Measurements from ENCODE around the gene OR1D2. TPM values are rescaled to one million over a fixed set of nuclear protein-coding genes. Genes with fewer than 3 reads are reported as not detected.
A peak's percentile ranks its signal among the peaks of the same experiment; 100 is the strongest.

The OR1D2 gene
- total and polyA plus RNA-seq, 2 experiments from 2014 or later, result not detected

DNA sequence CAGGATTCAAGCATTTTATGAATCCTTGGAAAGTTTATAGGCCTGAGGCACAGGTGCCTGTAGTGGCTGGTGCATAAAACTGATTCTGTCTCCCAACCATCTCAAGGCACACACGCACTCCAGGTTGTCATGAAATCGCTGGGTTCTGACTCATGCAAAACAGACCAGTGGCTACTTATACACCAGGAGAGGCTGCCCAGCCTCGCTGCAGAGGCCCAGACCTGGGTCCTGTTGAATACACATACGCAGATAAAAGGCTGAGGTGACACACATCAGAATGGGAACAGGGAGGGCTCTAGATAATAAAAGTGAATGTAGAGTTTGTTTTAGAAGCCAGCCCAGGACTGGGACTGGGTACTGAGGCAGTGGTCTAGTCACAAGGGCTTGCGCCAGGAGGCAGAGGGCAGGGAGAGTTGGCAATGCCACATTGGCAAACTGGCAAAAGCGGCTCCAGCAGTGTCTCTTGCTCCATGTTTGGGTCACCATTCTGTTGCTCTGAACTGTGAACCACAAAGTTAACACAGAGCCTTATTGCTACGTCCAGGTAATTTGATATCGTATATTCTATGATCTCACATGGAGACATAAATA, 54.4 kb downstream of the OR1D2 start:
- no peaks in the 10 kb centered on the region for H3K4me1 ChIP-seq (ENCODE audit: low read depth)
- H3K9me3 ChIP-seq (ENCODE audit: low read depth), result no peaks in the 10 kb centered on the region
- H3K27me3 ChIP-seq, result no peaks in the 10 kb centered on the region
- TF ChIP-seq, protein P1, sequence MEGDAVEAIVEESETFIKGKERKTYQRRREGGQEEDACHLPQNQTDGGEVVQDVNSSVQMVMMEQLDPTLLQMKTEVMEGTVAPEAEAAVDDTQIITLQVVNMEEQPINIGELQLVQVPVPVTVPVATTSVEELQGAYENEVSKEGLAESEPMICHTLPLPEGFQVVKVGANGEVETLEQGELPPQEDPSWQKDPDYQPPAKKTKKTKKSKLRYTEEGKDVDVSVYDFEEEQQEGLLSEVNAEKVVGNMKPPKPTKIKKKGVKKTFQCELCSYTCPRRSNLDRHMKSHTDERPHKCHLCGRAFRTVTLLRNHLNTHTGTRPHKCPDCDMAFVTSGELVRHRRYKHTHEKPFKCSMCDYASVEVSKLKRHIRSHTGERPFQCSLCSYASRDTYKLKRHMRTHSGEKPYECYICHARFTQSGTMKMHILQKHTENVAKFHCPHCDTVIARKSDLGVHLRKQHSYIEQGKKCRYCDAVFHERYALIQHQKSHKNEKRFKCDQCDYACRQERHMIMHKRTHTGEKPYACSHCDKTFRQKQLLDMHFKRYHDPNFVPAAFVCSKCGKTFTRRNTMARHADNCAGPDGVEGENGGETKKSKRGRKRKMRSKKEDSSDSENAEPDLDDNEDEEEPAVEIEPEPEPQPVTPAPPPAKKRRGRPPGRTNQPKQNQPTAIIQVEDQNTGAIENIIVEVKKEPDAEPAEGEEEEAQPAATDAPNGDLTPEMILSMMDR (IDR thresholded peaks at IDR 0.05; ENCODE audit: low read depth, low read length), result no peak
- no peak overlapping the region for H3K27ac ChIP-seq
- H3K4me3 ChIP-seq, result peak overlapping the region; percentile 49
- no peak for DNase-seq (ENCODE audit: low read depth in 1 of 2, low spot score in 1 of 2)
- H3K36me3 ChIP-seq, result no peaks in the 10 kb centered on the region

DNA sequence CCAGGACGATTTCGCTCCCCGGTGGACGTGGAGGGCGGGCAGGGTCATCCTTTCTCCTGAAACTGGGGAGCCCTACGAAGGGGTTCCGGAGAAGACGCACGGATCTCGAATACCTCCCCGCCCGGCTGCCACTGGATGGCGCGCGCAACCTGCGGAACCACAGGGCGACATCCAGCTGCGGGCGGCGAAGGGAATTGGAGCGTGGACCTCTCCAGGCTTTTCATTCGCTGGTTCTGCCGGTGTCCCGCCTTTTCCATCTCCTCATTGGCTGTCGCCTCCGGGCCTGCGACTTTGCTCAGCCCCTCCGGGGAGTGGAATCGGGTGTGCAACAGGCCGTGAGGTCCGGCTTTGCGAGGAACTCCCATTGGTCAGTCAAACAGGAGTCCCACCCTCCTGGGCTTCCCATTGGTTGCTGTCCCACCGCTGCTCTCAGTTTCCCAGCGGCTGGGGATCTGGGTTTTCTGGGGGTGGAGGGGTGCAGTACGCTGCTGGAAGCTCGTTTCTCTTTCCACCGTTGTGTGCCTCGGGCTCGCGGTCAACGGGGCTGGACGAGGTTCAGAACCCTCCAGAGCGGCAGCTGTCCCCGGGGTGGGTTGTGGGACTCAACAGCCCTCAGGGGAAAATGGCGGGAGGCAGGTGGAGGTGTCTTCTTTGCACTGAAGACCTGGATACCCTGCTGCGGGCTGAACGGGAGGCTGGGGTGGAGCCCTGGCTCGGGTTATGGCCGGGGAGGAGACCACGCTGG, 55.3 kb downstream of the OR1D2 start:
- Histone ChIP-seq H3K4me1 (ENCODE audit: low read depth) (no peaks in the 10 kb centered on the region), H3K4me3 (peak overlapping the region; percentile 49), H3K27me3 (no peaks in the 10 kb centered on the region), H3K27ac (peak overlapping the region; percentile 68), H3K9me3 (ENCODE audit: low read depth) (no peaks in the 10 kb centered on the region), H3K36me3 (no peaks in the 10 kb centered on the region)
- TF ChIP-seq, protein P1 (IDR thresholded peaks at IDR 0.05; ENCODE audit: low read depth, low read length), result peak; percentile 80
- peak; percentile 98 to 99 for DNase-seq (ENCODE audit: low read depth in 1 of 2, low spot score in 1 of 2)

DNA sequence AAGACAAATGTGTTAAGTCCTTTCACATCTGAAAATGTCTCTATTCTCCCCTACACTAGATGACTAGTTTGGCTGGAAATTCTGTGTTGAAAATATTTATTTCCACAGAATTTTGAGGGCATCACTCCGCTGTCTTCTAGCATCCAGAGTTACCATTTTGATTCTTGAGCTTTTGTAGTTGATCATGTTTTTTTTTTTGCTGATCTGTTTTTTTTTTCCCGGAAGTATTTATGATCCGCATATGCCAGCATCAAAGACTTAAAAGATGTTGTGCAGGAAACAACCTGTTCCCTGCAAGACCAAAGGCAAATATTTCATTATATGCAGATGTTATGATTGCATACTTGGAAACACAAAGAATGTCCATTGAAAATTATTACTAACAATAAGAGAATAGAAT, 57.5 kb downstream of the OR1D2 start:
- H3K27me3 ChIP-seq, result no peaks in the 10 kb centered on the region
- TF ChIP-seq, protein P1 (IDR thresholded peaks at IDR 0.05; ENCODE audit: low read depth, low read length), result no peak
- no peaks in the 10 kb centered on the region for H3K36me3 ChIP-seq
- no peak for DNase-seq (ENCODE audit: low read depth in 1 of 2, low spot score in 1 of 2)
- no peaks in the 10 kb centered on the region for H3K4me1 ChIP-seq (ENCODE audit: low read depth)
- no peak overlapping the region for H3K27ac ChIP-seq
- H3K9me3 ChIP-seq (ENCODE audit: low read depth), result no peaks in the 10 kb centered on the region
- no peak overlapping the region for H3K4me3 ChIP-seq

DNA sequence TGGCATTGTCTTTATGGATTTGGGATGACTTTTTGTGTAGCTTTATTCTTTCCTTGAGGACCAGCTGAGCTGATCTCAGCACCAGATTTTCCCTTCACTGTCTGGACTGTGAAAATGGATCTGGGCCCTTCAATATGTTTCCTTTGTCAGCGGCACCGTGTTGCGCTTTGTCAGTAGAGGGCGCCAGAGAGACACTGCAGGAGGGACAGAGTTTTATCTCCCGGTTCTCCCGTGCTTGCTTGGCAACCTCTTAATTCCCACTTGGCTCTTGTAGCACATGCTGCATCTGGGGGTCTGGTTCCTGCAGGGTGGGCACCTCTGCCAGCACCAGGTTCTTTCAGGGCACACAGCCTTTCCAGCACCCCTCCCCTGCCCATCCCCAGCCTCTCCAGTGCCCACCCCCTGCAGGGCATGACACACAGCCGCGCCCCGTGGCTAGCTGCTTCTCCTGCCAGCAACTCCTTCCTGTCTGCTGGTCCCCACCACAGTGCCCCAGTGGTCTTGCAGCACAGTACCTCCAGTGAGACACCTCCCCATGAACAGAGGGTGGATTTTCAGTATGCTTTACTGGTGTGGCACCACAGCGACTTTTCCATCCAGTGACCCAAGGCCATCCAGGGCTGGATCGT, 60.4 kb downstream of the OR1D2 start:
- H3K9me3 ChIP-seq (ENCODE audit: low read depth), result no peaks in the 10 kb centered on the region
- no peaks in the 10 kb centered on the region for H3K4me1 ChIP-seq (ENCODE audit: low read depth)
- H3K4me3 ChIP-seq, result no peak overlapping the region
- no peaks in the 10 kb centered on the region for H3K36me3 ChIP-seq
- no peaks in the 10 kb centered on the region for H3K27me3 ChIP-seq
- no peak for DNase-seq (ENCODE audit: low read depth in 1 of 2, low spot score in 1 of 2)
- TF ChIP-seq, protein P1 (IDR thresholded peaks at IDR 0.05; ENCODE audit: low read depth, low read length), result no peak
- H3K27ac ChIP-seq, result no peak overlapping the region

DNA sequence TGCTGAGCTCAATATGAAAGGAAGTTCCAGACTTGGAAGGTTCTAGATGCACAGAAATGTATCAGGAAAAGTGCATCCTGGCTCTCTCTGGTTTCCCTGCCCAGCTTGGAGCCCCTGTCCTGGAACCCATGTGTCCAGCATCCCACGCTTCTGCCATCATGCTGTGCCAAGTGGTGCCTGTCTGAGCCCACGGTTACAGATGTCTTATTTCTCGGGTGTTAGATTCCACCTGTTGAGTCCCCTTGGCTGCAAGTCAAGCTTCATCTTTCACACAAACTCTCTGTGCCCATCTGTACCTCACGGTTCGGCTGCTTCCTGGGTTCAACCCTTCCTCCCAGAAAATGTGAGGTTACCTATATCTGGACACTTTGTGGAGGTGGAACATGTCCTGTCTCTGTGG, 63.3 kb downstream of the OR1D2 start:
- Histone ChIP-seq H3K36me3 (no peaks in the 10 kb centered on the region), H3K4me1 (ENCODE audit: low read depth) (no peaks in the 10 kb centered on the region), H3K9me3 (ENCODE audit: low read depth) (no peaks in the 10 kb centered on the region), H3K4me3 (no peak overlapping the region), H3K27ac (no peak overlapping the region), H3K27me3 (no peaks in the 10 kb centered on the region)
- DNase-seq (ENCODE audit: low read depth in 1 of 2, low spot score in 1 of 2), result no peak
- TF ChIP-seq, protein P1 (IDR thresholded peaks at IDR 0.05; ENCODE audit: low read depth, low read length), result no peak

Measured in cardiac muscle cell (in vitro differentiated cells and primary cell).